Neural cell (in vitro differentiated cells): ENCODE results near the gene DUSP12. TPM values are rescaled to one million over a fixed set of nuclear protein-coding genes. Genes with fewer than 3 reads are reported as not detected.

Source experiments
- H2AFZ ChIP-seq: fragments of 200-600, 300-800 bp; sonication (generic), shearing (Covaris generic); 2 replicates; pipeline ENCODE4 v1.6.0; 2014; ENCODE audit warnings: low read depth, mild to moderate bottlenecking, antibody characterized with exemption, low read length, moderate library complexity
- H3F3A ChIP-seq: fragments of 200-600 bp; shearing (Covaris generic); 2 replicates; pipeline ENCODE4 v1.6.1; 2016; ENCODE audit warnings: mild to moderate bottlenecking, moderate library complexity, mixed read lengths, antibody characterized with exemption, low read length; ENCODE audit not compliant: insufficient read depth, poor library complexity, severe bottlenecking
- H3K27ac ChIP-seq: fragments of 200-600, 300-800 bp; sonication (generic), shearing (Covaris generic); 2 replicates; pipeline ENCODE4 v1.5.1; 2014; ENCODE audit warnings: mild to moderate bottlenecking, low read length, moderate library complexity
- H3K27me3 ChIP-seq: fragments of 300-800, 200-600 bp; sonication (generic), shearing (Covaris generic); 2 replicates; pipeline ENCODE4 v1.6.0; 2014; ENCODE audit warnings: mild to moderate bottlenecking, low read depth, low read length, moderate library complexity; ENCODE audit not compliant: insufficient read depth
- H3K36me3 ChIP-seq: fragments of 300-800, 200-600 bp; sonication (generic), shearing (Covaris generic); 2 replicates; pipeline ENCODE4 v1.5.1; 2014; ENCODE audit warnings: mild to moderate bottlenecking, antibody characterized with exemption, low read length, moderate library complexity; ENCODE audit not compliant: insufficient read depth
- H3K4me2 ChIP-seq: fragments of 300-800, 200-600 bp; sonication (generic), shearing (Covaris generic); 2 replicates; pipeline ENCODE4 v1.6.0; 2014; ENCODE audit warnings: mild to moderate bottlenecking, low read length
- H3K4me3 ChIP-seq: fragments of 300-800, 200-600 bp; sonication (generic), shearing (Covaris generic); 2 replicates; pipeline ENCODE4 v1.5.1; 2014; ENCODE audit warnings: mild to moderate bottlenecking, low read length, moderate library complexity
- H3K79me2 ChIP-seq: fragments of 200-600 bp; shearing (Covaris generic); replicated peaks from 2 replicates; pipeline ENCODE4 v1.6.0; 2014; ENCODE audit warnings: mild to moderate bottlenecking, low read length, moderate library complexity; ENCODE audit not compliant: insufficient read depth
- H3K9ac ChIP-seq: fragments of 300-800, 200-600 bp; sonication (generic), shearing (Covaris generic); 2 replicates; pipeline ENCODE4 v1.6.1; 2016; ENCODE audit warnings: mild to moderate bottlenecking, low read length, mixed read lengths
- H3K9me2 ChIP-seq: fragments of 200-600 bp; shearing (Covaris generic); 2 replicates; pipeline ENCODE4 v1.6.1; 2016; ENCODE audit warnings: mild to moderate bottlenecking, low read length, mixed read lengths; ENCODE audit not compliant: insufficient read depth
- H3K9me3 ChIP-seq: fragments of 200-600, 300-800 bp; sonication (generic), shearing (Covaris generic); 2 replicates; pipeline ENCODE4 v1.6.1; 2016; ENCODE audit warnings: mild to moderate bottlenecking, mixed run types, low read length, moderate library complexity, mixed read lengths
- H4K20me1 ChIP-seq: fragments of 200-600 bp; shearing (Covaris generic); 2 replicates; pipeline ENCODE4 v1.6.1; 2016; ENCODE audit warnings: mild to moderate bottlenecking, mixed run types; ENCODE audit not compliant: insufficient read depth
- CTCF ChIP-seq: fragments of 450-650 bp; IDR thresholded peaks from 2 replicates; pipeline ENCODE4 v1.5.1; 2014; ENCODE audit warnings: antibody characterized with exemption, mild to moderate bottlenecking, moderate library complexity; ENCODE audit not compliant: poor library complexity, severe bottlenecking
- EP300 ChIP-seq: fragments of 450-650 bp; conservative IDR thresholded peaks from 2 replicates; pipeline ENCODE4 v1.6.1; 2014; ENCODE audit warnings: antibody characterized with exemption, mild to moderate bottlenecking, moderate library complexity; ENCODE audit not compliant: poor library complexity, severe bottlenecking
- EZH2 ChIP-seq: fragments of 200-600, 300-800 bp; shearing (Covaris generic), sonication (generic); IDR thresholded peaks from 2 replicates; pipeline ENCODE4 v1.6.1; 2014; ENCODE audit warnings: antibody characterized with exemption, low read length, borderline replicate concordance, mild to moderate bottlenecking; ENCODE audit not compliant: insufficient read depth, poor library complexity, severe bottlenecking
- MXI1 ChIP-seq: fragments of 450-650 bp; conservative IDR thresholded peaks from 2 replicates; pipeline ENCODE4 v1.6.1; 2014; ENCODE audit warnings: antibody characterized with exemption, mild to moderate bottlenecking; ENCODE audit not compliant: poor library complexity, severe bottlenecking
- POLR2AphosphoS5 ChIP-seq: IDR thresholded peaks from 2 replicates; pipeline ENCODE4 v1.6.1; 2012
- RAD21 ChIP-seq: fragments of 450-650 bp; conservative IDR thresholded peaks from 2 replicates; pipeline ENCODE4 v1.6.1; 2014; ENCODE audit warnings: antibody characterized with exemption, mild to moderate bottlenecking, moderate library complexity
- REST ChIP-seq: IDR thresholded peaks from 2 replicates; pipeline ENCODE4 v1.6.1; 2012; ENCODE audit warnings: borderline replicate concordance
- SMC3 ChIP-seq: fragments of 450-650 bp; conservative IDR thresholded peaks from 2 replicates; pipeline ENCODE4 v1.6.1; 2014; ENCODE audit warnings: antibody characterized with exemption, mild to moderate bottlenecking, moderate library complexity; ENCODE audit not compliant: poor library complexity
- TAF1 ChIP-seq: IDR thresholded peaks from 2 replicates; pipeline ENCODE4 v1.6.1; 2012; ENCODE audit warnings: low read depth
- polyA plus RNA-seq: library from polyadenylated mRNA; depleted of rRNA; stranded (reverse); fragments of >200 nt; gene quantifications from 2 replicates; pipeline ENCODE4 v1.2.3, GENCODE V29; 2014

Gene DUSP12
- polyA plus RNA-seq, 1 donor from 2014 or later = 209 TPM

- Histone ChIP-seq H2AFZ (no peak overlapping the region), H3K27ac (no peak overlapping the region), H3K4me3 (no peak overlapping the region), H4K20me1 (no peaks in the 10 kb centered on the region), H3K9me2 (no peaks in the 10 kb centered on the region), H3K27me3 (no peaks in the 10 kb centered on the region), H3K9me3 (no peaks in the 10 kb centered on the region), H3F3A (no peaks in the 10 kb centered on the region), H3K36me3 (no peaks in the 10 kb centered on the region), H3K4me2 (no peak overlapping the region), H3K9ac (no peak overlapping the region), H3K79me2 (peaks cover 25% of the 10 kb centered on the region)
- no peak for TF ChIP-seq POLR2AphosphoS5
- TF ChIP-seq TAF1 = no peak
- TF ChIP-seq REST = no peak
- no peak for TF ChIP-seq EZH2
- TF ChIP-seq EP300 = no peak
- no peak for TF ChIP-seq MXI1
- no peak for TF ChIP-seq CTCF
- no peak for TF ChIP-seq RAD21
- no peak for TF ChIP-seq SMC3
Measured at GRCh38 chr1:161771973-161772372, 22.4 kb downstream of the DUSP12 start.

GRCh38 chr1:161772397-161772796 lies 22.8 kb downstream of the DUSP12 start:
- Histone ChIP-seq H3K4me3 (no peak overlapping the region), H3K9me2 (no peaks in the 10 kb centered on the region), H3K27me3 (no peaks in the 10 kb centered on the region), H3K27ac (no peak overlapping the region), H3K4me2 (no peak overlapping the region), H3K9me3 (no peaks in the 10 kb centered on the region), H2AFZ (no peak overlapping the region), H3K9ac (no peak overlapping the region), H4K20me1 (no peaks in the 10 kb centered on the region), H3K79me2 (peaks cover 21% of the 10 kb centered on the region), H3F3A (no peaks in the 10 kb centered on the region), H3K36me3 (no peaks in the 10 kb centered on the region)
- no peak for TF ChIP-seq CTCF
- TF ChIP-seq REST = no peak
- TF ChIP-seq POLR2AphosphoS5 = no peak
- no peak for TF ChIP-seq TAF1
